NB4 (cell line): ENCODE results near the gene ACKR4.

Source experiments
- POLR2A ChIP-seq: IDR thresholded peaks from 2 replicates; pipeline ENCODE4 v1.6.1; 2011; ENCODE audit warnings: mild to moderate bottlenecking; ENCODE audit not compliant: insufficient read length; ENCODE audit errors: extremely low read depth
- TF ChIP-seq, protein P1 (sequence below): IDR thresholded peaks from 2 replicates; pipeline ENCODE4 v1.6.1; 2011; ENCODE audit warnings: low read depth, low read length

DNA sequence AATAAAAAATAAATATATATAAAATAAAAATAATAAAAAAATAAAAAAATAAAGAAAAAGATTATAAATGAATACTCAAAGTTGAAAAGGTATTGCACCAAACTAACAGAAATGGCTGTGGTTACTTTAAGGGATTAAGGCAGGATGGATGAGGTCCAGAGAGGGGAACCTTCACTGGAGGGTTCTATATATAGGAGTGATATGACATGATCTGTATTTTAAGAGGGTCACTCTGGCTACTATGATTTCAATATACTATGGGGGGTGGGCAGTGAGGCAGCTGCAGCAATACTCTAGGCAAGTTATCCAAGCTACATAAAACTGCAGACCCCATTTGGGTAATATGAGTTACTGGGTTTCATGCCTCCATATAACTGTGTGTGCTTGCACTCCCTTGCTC lies 38.0 kb downstream of the ACKR4 start:
- no peak for TF ChIP-seq POLR2A
- TF ChIP-seq, protein P1, sequence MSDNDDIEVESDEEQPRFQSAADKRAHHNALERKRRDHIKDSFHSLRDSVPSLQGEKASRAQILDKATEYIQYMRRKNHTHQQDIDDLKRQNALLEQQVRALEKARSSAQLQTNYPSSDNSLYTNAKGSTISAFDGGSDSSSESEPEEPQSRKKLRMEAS = no peak
